SIG-M5 treated with dmso at 0.1 percent for 504 hours (cell line): Measurements from ENCODE around the gene ZGPAT.

Source experiments
- DNase-seq: peaks from one replicate; lab custom pipeline; 2025; ENCODE audit not compliant: unreplicated experiment; lab: John Stamatoyannopoulos, UW

Gene ZGPAT

GRCh38 chr20:63732118-63733095 lies 24.6 kb downstream of the ZGPAT start:
- no peak for DNase-seq

- DNase-seq, result no peak
These were observed 25.3 kb downstream of the ZGPAT start for GRCh38 chr20:63733117-63733516.

- no peak for DNase-seq
These were observed 25.8 kb downstream of the ZGPAT start for GRCh38 chr20:63733579-63734081.

GRCh38 chr20:63734111-63734945 lies 26.5 kb downstream of the ZGPAT start:
- DNase-seq, result no peak

GRCh38 chr20:63734946-63735858 lies 27.4 kb downstream of the ZGPAT start:
- DNase-seq, result no peak

GRCh38 chr20:63735859-63736718 lies 28.2 kb downstream of the ZGPAT start, which contains the start of gene LIME1:
Gene LIME1, plus strand, starts transcription at chr20:63736664. Its CDS starts 886 bp downstream, at chr20:63737550.
- no peak for DNase-seq

- no peak for DNase-seq
These were observed 29.3 kb downstream of the ZGPAT start for GRCh38 chr20:63736893-63737694.

- DNase-seq, result no peak
These were observed 29.8 kb downstream of the ZGPAT start for GRCh38 chr20:63737695-63737944.

- no peak for DNase-seq
These were observed 30.3 kb downstream of the ZGPAT start for GRCh38 chr20:63737945-63738686.

- DNase-seq, result no peak
These were observed 30.9 kb downstream of the ZGPAT start for GRCh38 chr20:63738687-63739129.

- DNase-seq, result peak; percentile 71
These were observed 31.6 kb downstream of the ZGPAT start, which contains the start of gene SLC2A4RG for GRCh38 chr20:63739130-63740069. Gene SLC2A4RG, plus strand, starts transcription at chr20:63739776. Its CDS starts 137 bp downstream, at chr20:63739913.

GRCh38 chr20:63740070-63740626 lies 32.3 kb downstream of the ZGPAT start:
- peak; percentile 40 for DNase-seq

GRCh38 chr20:63740627-63741353 lies 33.0 kb downstream of the ZGPAT start:
- peak; percentile 86 for DNase-seq

- no peak for DNase-seq
These were observed 33.5 kb downstream of the ZGPAT start for GRCh38 chr20:63741354-63741675.

GRCh38 chr20:63741676-63742380 lies 34.0 kb downstream of the ZGPAT start:
- DNase-seq, result no peak
